HepG2 (cell line): ENCODE results near the gene SLAMF6. TPM values are rescaled to one million over a fixed set of nuclear protein-coding genes. Genes with fewer than 3 reads are reported as not detected.

Experiments used
- ATAC-seq: fragments of 200-7000 bp; cut with Tn5 transposase; 3 replicates; pipeline ENCODE4 v1.9.1; 2020; ENCODE audit warnings: mild to moderate bottlenecking, moderate library complexity
- BruUV-seq: library from RNA; stranded (reverse); fragments of 400-500 nt; replicated peaks from 2 replicates; lab custom pipeline; 2021; lab: Mats Ljungman, UMichigan
- CTCF ChIA-PET: fragments of 300-600 bp; formaldehyde crosslinking; extraction: SDS; loops from one replicate; lab custom pipeline; 2021; ENCODE audit warnings: low total read pairs, inconsistent platforms, low intra/inter-chr PET ratio; lab: Yijun Ruan, JAX
- POLR2A ChIA-PET: fragments of 350-600 bp; sonication (Branson Sonifier 250); formaldehyde crosslinking; loops from one replicate; lab custom pipeline; 2020; ENCODE audit warnings: antibody characterized with exemption, inconsistent platforms; lab: Yijun Ruan, JAX
- DNase-seq: peaks from one replicate; pipeline ENCODE4 v3.0.0-alpha.2; 2015; ENCODE audit warnings: low spot score
- FAIRE-seq: peaks from 3 replicates; lab custom pipeline; 2011; peaks lifted over from hg19 to GRCh38; lab: Jason Lieb, UNC
- H2AFZ ChIP-seq: one replicate; pipeline ENCODE4 v1.6.1; 2011; ENCODE audit warnings: low read length, inconsistent platforms
- H3K27ac ChIP-seq: fragments of 300-600 bp; 3 replicates; pipeline ENCODE4 v1.8.0; 2011; ENCODE audit warnings: mixed run types, mild to moderate bottlenecking, mixed read lengths, low read length, inconsistent platforms; ENCODE audit not compliant: insufficient read depth; ENCODE audit errors: extremely low read length
- H3K27me3 ChIP-seq, 2 experiments: fragments of 200-600 bp in 1 of 2; 2 replicates in 1 of 2; 3 replicates in 1 of 2; pipeline versions ENCODE4 v1.6.0 to v1.8.0; 2011; ENCODE audit warnings: low read length in 2 of 2, mild to moderate bottlenecking in 2 of 2, moderate library complexity in 2 of 2, inconsistent platforms in 1 of 2; ENCODE audit not compliant: insufficient read depth in 2 of 2, control insufficient read depth in 1 of 2
- H3K36me3 ChIP-seq, 2 experiments: fragments of 200-600 bp in 1 of 2; replicated peaks in 1 of 2; 2 replicates in 1 of 2; 3 replicates in 1 of 2; pipeline versions ENCODE4 v1.5.1 to v1.8.0; 2011; ENCODE audit warnings: low read length in 2 of 2, inconsistent platforms in 1 of 2; ENCODE audit not compliant: insufficient read depth in 2 of 2, control insufficient read depth in 1 of 2
- H3K4me1 ChIP-seq: 2 replicates; pipeline ENCODE4 v1.5.1; 2012; ENCODE audit warnings: low read length, inconsistent platforms; ENCODE audit not compliant: insufficient read depth
- H3K4me2 ChIP-seq: 2 replicates; pipeline ENCODE4 v1.6.0; 2011; ENCODE audit warnings: low read depth, low read length, inconsistent platforms
- H3K4me3 ChIP-seq, 3 experiments: fragments of 200-600 bp in 1 of 3; sonication (generic), shearing (Covaris generic) in 1 of 3; replicated peaks in 1 of 3; 2 replicates each; pipeline ENCODE4 v1.5.1; 2011 to 2016; ENCODE audit warnings: low read length in 3 of 3, inconsistent platforms in 2 of 3, low read depth in 2 of 3, mild to moderate bottlenecking in 2 of 3, control low read depth in 1 of 3, mixed read lengths in 1 of 3; ENCODE audit not compliant: insufficient read depth in 1 of 3
- H3K79me2 ChIP-seq: one replicate; pipeline ENCODE4 v1.6.1; 2011; ENCODE audit warnings: low read length, inconsistent platforms; ENCODE audit not compliant: insufficient read depth
- H3K9ac ChIP-seq: 2 replicates; pipeline ENCODE4 v1.6.0; 2011; ENCODE audit warnings: mild to moderate bottlenecking, low read depth, low read length, inconsistent platforms; ENCODE audit not compliant: insufficient read depth
- H3K9me3 ChIP-seq: 2 replicates; pipeline ENCODE4 v1.5.1; 2012; ENCODE audit warnings: mild to moderate bottlenecking, low read length
- H4K20me1 ChIP-seq: 2 replicates; pipeline ENCODE4 v1.6.0; 2011; ENCODE audit warnings: inconsistent platforms, mild to moderate bottlenecking, low read length, moderate library complexity; ENCODE audit not compliant: insufficient read depth
- BORCS8-MEF2B ChIP-seq: sonication (generic); formaldehyde crosslinking; IDR thresholded peaks from 2 replicates; pipeline ENCODE4 v1.8.0; 2022; ENCODE audit warnings: mild to moderate bottlenecking, missing genetic modification reagents
- CBX2 ChIP-seq, 2 experiments: fragments of 200-600 bp in 1 of 2; sonication (generic); formaldehyde crosslinking in 1 of 2; IDR thresholded peaks; 2 replicates each; pipeline versions ENCODE4 v1.7.0 to v1.8.1; 2018 to 2022; ENCODE audit warnings: low read depth in 2 of 2, low read length in 1 of 2, mild to moderate bottlenecking in 1 of 2, missing genetic modification reagents in 1 of 2
- ERF ChIP-seq: IDR thresholded peaks from 2 replicates; pipeline ENCODE4 v1.6.1; 2018; ENCODE audit warnings: missing biosample characterization, missing genetic modification reagents
- GABPA ChIP-seq, 2 experiments: IDR thresholded peaks; 2 replicates each; pipeline ENCODE4 v1.6.1; 2011 to 2016; ENCODE audit warnings: low read depth in 2 of 2, low read length in 1 of 2, missing biosample characterization in 1 of 2, missing genetic modification characterization in 1 of 2
- MED8 ChIP-seq: sonication (generic); formaldehyde crosslinking; IDR thresholded peaks from 2 replicates; pipeline ENCODE4 v1.8.1; 2023; ENCODE audit warnings: mild to moderate bottlenecking, missing genetic modification reagents; ENCODE audit not compliant: insufficient replicate concordance
- MEF2D ChIP-seq: sonication (generic); formaldehyde crosslinking; IDR thresholded peaks from 2 replicates; pipeline ENCODE4 v1.5.1; 2020; ENCODE audit warnings: mild to moderate bottlenecking, missing genetic modification reagents
- MZF1 ChIP-seq: sonication (generic); formaldehyde crosslinking; IDR thresholded peaks from 2 replicates; pipeline ENCODE4 v1.8.1; 2023; ENCODE audit warnings: mild to moderate bottlenecking, missing genetic modification reagents, borderline replicate concordance
- RFXAP ChIP-seq: sonication (generic); formaldehyde crosslinking; IDR thresholded peaks from 2 replicates; pipeline ENCODE4 v1.4.0; 2020; ENCODE audit warnings: missing genetic modification reagents, borderline replicate concordance
- TBL1XR1 ChIP-seq: fragments of 150-350 bp; IDR thresholded peaks from 2 replicates; pipeline ENCODE4 v1.6.1; 2014; ENCODE audit warnings: borderline replicate concordance, low read length; ENCODE audit not compliant: partially characterized antibody
- TBP ChIP-seq: sonication (generic); formaldehyde crosslinking; IDR thresholded peaks from 2 replicates; pipeline ENCODE4 v1.5.0; 2020; ENCODE audit warnings: missing genetic modification reagents
- TOPORS ChIP-seq: sonication (generic); formaldehyde crosslinking; IDR thresholded peaks from 2 replicates; pipeline ENCODE4 v1.8.0; 2023; ENCODE audit warnings: mild to moderate bottlenecking, missing genetic modification reagents
- ZFX ChIP-seq: sonication (generic); formaldehyde crosslinking; IDR thresholded peaks from 2 replicates; pipeline ENCODE4 v1.4.0; 2020; ENCODE audit warnings: mild to moderate bottlenecking, low read depth, missing genetic modification reagents, moderate library complexity
- ZMYM2 ChIP-seq: sonication (generic); formaldehyde crosslinking; IDR thresholded peaks from 2 replicates; pipeline ENCODE4 v1.8.0; 2022; ENCODE audit warnings: mild to moderate bottlenecking, missing genetic modification reagents
- ZNF331 ChIP-seq: sonication (generic); formaldehyde crosslinking; IDR thresholded peaks from 2 replicates; pipeline ENCODE4 v1.4.0; 2020; ENCODE audit warnings: missing genetic modification reagents
- ZNF460 ChIP-seq: sonication (generic); formaldehyde crosslinking; IDR thresholded peaks from 2 replicates; pipeline ENCODE4 v1.5.1; 2020; ENCODE audit warnings: missing genetic modification reagents, mild to moderate bottlenecking, borderline replicate concordance
- ZNF572 ChIP-seq: sonication (generic); formaldehyde crosslinking; IDR thresholded peaks from 2 replicates; pipeline ENCODE4 v1.5.1; 2020; ENCODE audit warnings: mild to moderate bottlenecking, missing genetic modification reagents
- ZNF614 ChIP-seq: IDR thresholded peaks from 2 replicates; pipeline ENCODE4 v1.6.1; 2018; ENCODE audit warnings: missing biosample characterization, missing genetic modification reagents, inconsistent platforms, borderline replicate concordance
- ZNF672 ChIP-seq: sonication (generic); formaldehyde crosslinking; IDR thresholded peaks from 2 replicates; pipeline ENCODE4 v1.8.1; 2022; ENCODE audit warnings: missing genetic modification reagents
- WGBS: methylation state at CpG from one replicate; pipeline ENCODE4 v1.1.6; 2017; ENCODE audit warnings: low lambda C conversion rate; 5-methylcytosine and 5-hydroxymethylcytosine counted together
- in situ Hi-C: cut with HindIII; loops from 2 replicates; pipeline ENCODE4 v1.10.0; 2017; ENCODE audit warnings: low pct_unique_long_range_greater_than_20kb; ENCODE audit not compliant: extremely low pct_ligation_motif_present
- intact Hi-C: fragments of 100-400 bp; cut with micrococcal nuclease; formaldehyde crosslinking; loops from one replicate; pipeline ENCODE4 v1.10.0; 2022; ENCODE audit not compliant: unreplicated experiment
- polyA plus RNA-seq, 8 experiments: library from polyadenylated mRNA; depleted of rRNA in 3 of 8; stranded (reverse) in 7 of 8; unstranded in 1 of 8; fragments of >200 nt; fragmentation: Illumina TruSeq in 4 of 8; extraction: Trizol in 4 of 8; gene quantifications; 2 replicates each; pipeline versions ENCODE4 v1.2.1 to v1.2.3, GENCODE V29; 2011 to 2016; ENCODE audit warnings: low read depth in 4 of 8, missing spikeins in 1 of 8, mixed read lengths in 1 of 8; ENCODE audit not compliant: insufficient read depth in 1 of 8
- total RNA-seq, 5 experiments: library from RNA; depleted of rRNA; stranded (reverse); fragments of >200 nt; fragmentation: Illumina TruSeq; extraction: Trizol; gene quantifications; 2 replicates each; pipeline ENCODE4 v1.2.3, GENCODE V29; 2016; ENCODE audit warnings: low read depth in 1 of 5
- TF ChIP-seq, protein P1 (sequence below): sonication (generic); formaldehyde crosslinking; IDR thresholded peaks from 2 replicates; pipeline ENCODE4 v1.5.0; 2020; ENCODE audit warnings: mild to moderate bottlenecking, missing genetic modification reagents, moderate library complexity
- TF ChIP-seq, protein P2 (sequence below): sonication (generic); formaldehyde crosslinking; IDR thresholded peaks from 2 replicates; pipeline ENCODE4 v1.4.0; 2020; ENCODE audit warnings: low read depth, missing genetic modification reagents

SLAMF6 gene
- total and polyA plus RNA-seq, 2 of the 13 experiments (the other 11 are each of a cell fraction or from before 2014, with no cell fraction given): not detected

- POLR2A ChIA-PET: no interaction called here
- peaks cover 47% of the 10 kb centered on the region for H3K4me1 ChIP-seq
- BruUV-seq: no TSS peak
- FAIRE-seq (peak; percentile 81), DNase-seq (peak; percentile 81), ATAC-seq (peak; percentile 77)
- peak overlapping the region; percentile 71 for H3K4me2 ChIP-seq
- H4K20me1 ChIP-seq: no peaks in the 10 kb centered on the region
- CTCF ChIA-PET: no interaction called here
- in situ Hi-C loops: no loop called here
- intact Hi-C loops: no loop called here
- WGBS: 8% methylated on average over 5 of the region's 5 CpGs
- peak overlapping the region; percentile 36 for H3K27ac ChIP-seq
- peak overlapping the region in 1 of 3 experiments; percentile 21; a peak in 1 of 6 replicates for H3K4me3 ChIP-seq
- H2AFZ ChIP-seq: no peak overlapping the region
- no peaks in the 10 kb centered on the region for H3K27me3 ChIP-seq
- no peak overlapping the region for H3K9ac ChIP-seq
- H3K9me3 ChIP-seq: peaks cover 11% of the 10 kb centered on the region
- no peaks in the 10 kb centered on the region for H3K79me2 ChIP-seq
- no peaks in the 10 kb centered on the region for H3K36me3 ChIP-seq
- no peak for TF ChIP-seq ZMYM2 (CRISPR knock-in tag)
- no peak for TF ChIP-seq BORCS8-MEF2B (CRISPR knock-in tag)
- TF ChIP-seq GABPA (IDR thresholded peaks at IDR 0.05; ENCODE audit: low read depth, low read length): no peak
- peak; percentile 55 for TF ChIP-seq GABPA (CRISPR knock-in tag; IDR thresholded peaks at IDR 0.05; ENCODE audit: low read depth)
- peak; percentile 39; the same call in 1 of the 2 replicates for TF ChIP-seq ZNF614 (CRISPR knock-in tag)
- no peak for TF ChIP-seq TBP
- TF ChIP-seq CBX2 (IDR thresholded peaks at IDR 0.05; ENCODE audit: low read depth, low read length): no peak
- TF ChIP-seq CBX2 (CRISPR knock-in tag; IDR thresholded peaks at IDR 0.05; ENCODE audit: low read depth): no peak
- TF ChIP-seq, protein P1, sequence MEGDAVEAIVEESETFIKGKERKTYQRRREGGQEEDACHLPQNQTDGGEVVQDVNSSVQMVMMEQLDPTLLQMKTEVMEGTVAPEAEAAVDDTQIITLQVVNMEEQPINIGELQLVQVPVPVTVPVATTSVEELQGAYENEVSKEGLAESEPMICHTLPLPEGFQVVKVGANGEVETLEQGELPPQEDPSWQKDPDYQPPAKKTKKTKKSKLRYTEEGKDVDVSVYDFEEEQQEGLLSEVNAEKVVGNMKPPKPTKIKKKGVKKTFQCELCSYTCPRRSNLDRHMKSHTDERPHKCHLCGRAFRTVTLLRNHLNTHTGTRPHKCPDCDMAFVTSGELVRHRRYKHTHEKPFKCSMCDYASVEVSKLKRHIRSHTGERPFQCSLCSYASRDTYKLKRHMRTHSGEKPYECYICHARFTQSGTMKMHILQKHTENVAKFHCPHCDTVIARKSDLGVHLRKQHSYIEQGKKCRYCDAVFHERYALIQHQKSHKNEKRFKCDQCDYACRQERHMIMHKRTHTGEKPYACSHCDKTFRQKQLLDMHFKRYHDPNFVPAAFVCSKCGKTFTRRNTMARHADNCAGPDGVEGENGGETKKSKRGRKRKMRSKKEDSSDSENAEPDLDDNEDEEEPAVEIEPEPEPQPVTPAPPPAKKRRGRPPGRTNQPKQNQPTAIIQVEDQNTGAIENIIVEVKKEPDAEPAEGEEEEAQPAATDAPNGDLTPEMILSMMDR (CRISPR knock-in tag): no peak
- peak; percentile 32; the same call in 1 of the 2 replicates for TF ChIP-seq ZNF331 (CRISPR knock-in tag)
- no peak for TF ChIP-seq ZNF572
- no peak for TF ChIP-seq ZNF672 (CRISPR knock-in tag)
- TF ChIP-seq TBL1XR1: no peak
- TF ChIP-seq, protein P2, sequence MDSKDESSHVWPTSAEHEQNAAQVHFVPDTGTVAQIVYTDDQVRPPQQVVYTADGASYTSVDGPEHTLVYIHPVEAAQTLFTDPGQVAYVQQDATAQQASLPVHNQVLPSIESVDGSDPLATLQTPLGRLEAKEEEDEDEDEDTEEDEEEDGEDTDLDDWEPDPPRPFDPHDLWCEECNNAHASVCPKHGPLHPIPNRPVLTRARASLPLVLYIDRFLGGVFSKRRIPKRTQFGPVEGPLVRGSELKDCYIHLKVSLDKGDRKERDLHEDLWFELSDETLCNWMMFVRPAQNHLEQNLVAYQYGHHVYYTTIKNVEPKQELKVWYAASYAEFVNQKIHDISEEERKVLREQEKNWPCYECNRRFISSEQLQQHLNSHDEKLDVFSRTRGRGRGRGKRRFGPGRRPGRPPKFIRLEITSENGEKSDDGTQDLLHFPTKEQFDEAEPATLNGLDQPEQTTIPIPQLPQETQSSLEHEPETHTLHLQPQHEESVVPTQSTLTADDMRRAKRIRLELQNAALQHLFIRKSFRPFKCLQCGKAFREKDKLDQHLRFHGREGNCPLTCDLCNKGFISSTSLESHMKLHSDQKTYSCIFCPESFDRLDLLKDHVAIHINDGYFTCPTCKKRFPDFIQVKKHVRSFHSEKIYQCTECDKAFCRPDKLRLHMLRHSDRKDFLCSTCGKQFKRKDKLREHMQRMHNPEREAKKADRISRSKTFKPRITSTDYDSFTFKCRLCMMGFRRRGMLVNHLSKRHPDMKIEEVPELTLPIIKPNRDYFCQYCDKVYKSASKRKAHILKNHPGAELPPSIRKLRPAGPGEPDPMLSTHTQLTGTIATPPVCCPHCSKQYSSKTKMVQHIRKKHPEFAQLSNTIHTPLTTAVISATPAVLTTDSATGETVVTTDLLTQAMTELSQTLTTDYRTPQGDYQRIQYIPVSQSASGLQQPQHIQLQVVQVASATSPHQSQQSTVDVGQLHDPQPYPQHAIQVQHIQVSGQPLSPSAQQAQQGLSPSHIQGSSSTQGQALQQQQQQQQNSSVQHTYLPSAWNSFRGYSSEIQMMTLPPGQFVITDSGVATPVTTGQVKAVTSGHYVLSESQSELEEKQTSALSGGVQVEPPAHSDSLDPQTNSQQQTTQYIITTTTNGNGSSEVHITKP (CRISPR knock-in tag): no peak
- no peak for TF ChIP-seq ERF (CRISPR knock-in tag)
- TF ChIP-seq ZNF460: no peak
- TF ChIP-seq TOPORS (CRISPR knock-in tag): no peak
- TF ChIP-seq MZF1 (CRISPR knock-in tag): no peak
- no peak for TF ChIP-seq MEF2D (CRISPR knock-in tag)
- no peak for TF ChIP-seq MED8 (CRISPR knock-in tag)
- TF ChIP-seq RFXAP (CRISPR knock-in tag): no peak
- TF ChIP-seq ZFX (CRISPR knock-in tag): no peak
Measured at GRCh38 chr1:160538985-160539651, 16.1 kb upstream of the SLAMF6 start.
